GM12878 (cell line): ENCODE results near the gene IRF9.

Experiments used
- CTCF ChIP-seq, 3 experiments: IDR thresholded peaks in 2 of 3; conservative IDR thresholded peaks in 1 of 3; 2 replicates each; pipeline ENCODE4 v1.5.1; 2011; ENCODE audit warnings: low read depth in 3 of 3, low read length in 3 of 3, mild to moderate bottlenecking in 3 of 3, control low read depth in 2 of 3, moderate library complexity in 2 of 3, inconsistent platforms in 1 of 3, mixed read lengths in 1 of 3; ENCODE audit not compliant: control insufficient read depth in 2 of 3, insufficient read depth in 1 of 3; ENCODE audit errors: extremely low read depth in 1 of 3
- CUX1 ChIP-seq: IDR thresholded peaks from 2 replicates; pipeline ENCODE4 v1.6.1; 2012; ENCODE audit warnings: improper control_type of control experiment, low read depth, low read length; ENCODE audit not compliant: insufficient replicate concordance
- EP300 ChIP-seq, 2 experiments: fragments of 150-350 bp in 1 of 2; IDR thresholded peaks; 2 replicates each; pipeline ENCODE4 v1.6.1; 2011 to 2012; ENCODE audit warnings: low read depth in 2 of 2, low read length in 2 of 2, borderline replicate concordance in 1 of 2, improper control_type of control experiment in 1 of 2, inconsistent platforms in 1 of 2; ENCODE audit not compliant: control insufficient read depth in 1 of 2
- ESRRA ChIP-seq: IDR thresholded peaks from 2 replicates; pipeline ENCODE4 v1.6.1; 2012; ENCODE audit warnings: mild to moderate bottlenecking, low read length, improper control_type of control experiment
- EZH2 ChIP-seq: IDR thresholded peaks from 2 replicates; pipeline ENCODE4 v1.6.1; 2012; ENCODE audit warnings: low read depth, mild to moderate bottlenecking, control low read depth, inconsistent platforms, low read length, borderline replicate concordance; ENCODE audit not compliant: control insufficient read depth
- MAX ChIP-seq: IDR thresholded peaks from 2 replicates; pipeline ENCODE4 v1.6.1; 2012; ENCODE audit warnings: low read depth, low read length, improper control_type of control experiment
- NBN ChIP-seq: fragments of 450-650 bp; IDR thresholded peaks from 2 replicates; pipeline ENCODE4 v1.6.1; 2016
- RFX5 ChIP-seq: IDR thresholded peaks from 2 replicates; pipeline ENCODE4 v1.6.1; 2011; ENCODE audit warnings: low read depth, low read length, improper control_type of control experiment
- SREBF2 ChIP-seq: IDR thresholded peaks from 2 replicates; pipeline ENCODE4 v1.6.1; 2012; ENCODE audit warnings: mild to moderate bottlenecking, low read length
- TAF1 ChIP-seq: IDR thresholded peaks from 2 replicates; pipeline ENCODE4 v1.6.1; 2011; ENCODE audit warnings: mild to moderate bottlenecking, low read depth, low read length, borderline replicate concordance
- TCF7 ChIP-seq: IDR thresholded peaks from 2 replicates; pipeline ENCODE4 v1.6.1; 2014; ENCODE audit warnings: antibody characterized with exemption, borderline replicate concordance
- ZNF592 ChIP-seq: fragments of 450-650 bp; IDR thresholded peaks from 2 replicates; pipeline ENCODE4 v1.6.1; 2017; ENCODE audit warnings: mild to moderate bottlenecking, moderate library complexity

GRCh38 chr14:24121210-24121609 is 39.9 kb upstream of the IRF9 start:
- TF ChIP-seq EP300 (IDR thresholded peaks at IDR 0.05; ENCODE audit: borderline replicate concordance in 1 of 2, control insufficient read depth in 1 of 2, low read depth in 2 of 2, low read length in 2 of 2) = no peak
- TF ChIP-seq CTCF (IDR thresholded peaks at IDR 0.05 in 2 of 3, conservative IDR thresholded peaks at IDR 0.05 in 1 of 3; ENCODE audit: control insufficient read depth in 2 of 3, extremely low read depth in 1 of 3, insufficient read depth in 1 of 3, low read depth in 3 of 3, low read length in 3 of 3) = no peak
- no peak for TF ChIP-seq ZNF592
- no peak for TF ChIP-seq NBN
- TF ChIP-seq ESRRA = no peak
- no peak for TF ChIP-seq TAF1
- TF ChIP-seq TCF7 = no peak
- TF ChIP-seq SREBF2 = no peak
- no peak for TF ChIP-seq CUX1
- no peak for TF ChIP-seq RFX5
- TF ChIP-seq MAX = no peak
- TF ChIP-seq EZH2 = no peak
